Hepatocyte (in vitro differentiated cells): ENCODE data around the gene STARD5. TPM values are rescaled to one million over a fixed set of nuclear protein-coding genes. Genes with fewer than 3 reads are reported as not detected.
"Not testable (repeated sequence)": the region's sequence is repeated elsewhere in the genome, so short reads cannot be mapped to it uniquely, and the experiment has no call there.

Experiments
- DNase-seq: peaks from one replicate; pipeline ENCODE4 v3.0.0-alpha.2; 2016; ENCODE audit warnings: low spot score
- H2AFZ ChIP-seq: fragments of 200-600 bp; sonication (generic); 2 replicates; pipeline ENCODE4 v1.6.0; 2016; ENCODE audit warnings: antibody characterized with exemption, mild to moderate bottlenecking
- H3K27ac ChIP-seq: fragments of 200-600 bp; sonication (generic); 2 replicates; pipeline ENCODE4 v1.5.1; 2016; ENCODE audit warnings: mild to moderate bottlenecking
- H3K27me3 ChIP-seq: fragments of 200-600 bp; sonication (generic); 2 replicates; pipeline ENCODE4 v1.6.1; 2016
- H3K36me3 ChIP-seq: fragments of 200-600 bp; sonication (generic); replicated peaks from 2 replicates; pipeline ENCODE4 v1.5.1; 2016; ENCODE audit warnings: low read depth; ENCODE audit not compliant: insufficient read depth
- H3K4me1 ChIP-seq: fragments of 200-600 bp; sonication (generic); 2 replicates; pipeline ENCODE4 v1.5.1; 2016; ENCODE audit warnings: mild to moderate bottlenecking, moderate library complexity; ENCODE audit not compliant: insufficient read depth
- H3K4me2 ChIP-seq: fragments of 200-600 bp; sonication (generic); 2 replicates; pipeline ENCODE4 v1.6.0; 2016
- H3K4me3 ChIP-seq: fragments of 200-600 bp; sonication (generic); 2 replicates; pipeline ENCODE4 v1.5.1; 2016; ENCODE audit warnings: mild to moderate bottlenecking
- H3K79me2 ChIP-seq: fragments of 200-600 bp; sonication (generic); 2 replicates; pipeline ENCODE4 v1.6.0; 2017; ENCODE audit warnings: mild to moderate bottlenecking
- H3K9me2 ChIP-seq: fragments of 200-600 bp; sonication (generic); replicated peaks from 2 replicates; pipeline ENCODE4 v1.6.0; 2017; ENCODE audit warnings: mild to moderate bottlenecking; ENCODE audit not compliant: insufficient read depth
- H3K9me3 ChIP-seq: fragments of 200-600 bp; sonication (generic); 2 replicates; pipeline ENCODE4 v1.5.1; 2016; ENCODE audit warnings: low read depth, mild to moderate bottlenecking
- H4K20me1 ChIP-seq: fragments of 200-600 bp; sonication (generic); 2 replicates; pipeline ENCODE4 v1.6.0; 2016; ENCODE audit warnings: mild to moderate bottlenecking; ENCODE audit not compliant: insufficient read depth, poor library complexity, severe bottlenecking
- CTCF ChIP-seq: fragments of 200-600 bp; sonication (generic); IDR thresholded peaks from 2 replicates; pipeline ENCODE4 v1.5.1; 2016; ENCODE audit warnings: antibody characterized with exemption, mild to moderate bottlenecking; ENCODE audit not compliant: poor library complexity
- EZH2 ChIP-seq: fragments of 200-600 bp; sonication (generic); IDR thresholded peaks from 2 replicates; pipeline ENCODE4 v1.6.1; 2016; ENCODE audit warnings: antibody characterized with exemption, mild to moderate bottlenecking, borderline replicate concordance
- EZH2phosphoT487 ChIP-seq: fragments of 200-600 bp; sonication (generic); IDR thresholded peaks from one replicate; pipeline ENCODE4 v1.6.1; 2018; ENCODE audit warnings: antibody characterized with exemption, mild to moderate bottlenecking, low read depth, moderate library complexity; ENCODE audit not compliant: unreplicated experiment, severe bottlenecking
- WGBS: methylation state at CpG from one replicate; pipeline ENCODE4 v1.1.6; 2016; ENCODE audit warnings: low lambda C conversion rate; ENCODE audit errors: missing lambda C conversion rate; 5-methylcytosine and 5-hydroxymethylcytosine counted together
- polyA plus RNA-seq: library from polyadenylated mRNA; unstranded; fragments of >200 nt; fragmentation: Nextera tagmentation; extraction: Ambion mirVana; gene quantifications from 2 replicates; pipeline ENCODE4 v1.2.1, GENCODE V29; 2016
- total RNA-seq: library from RNA; depleted of rRNA; stranded (reverse); fragments of >200 nt; gene quantifications from 2 replicates; pipeline ENCODE4 v1.2.3, GENCODE V29; 2014

The STARD5 gene
- total and polyA plus RNA-seq, 2 experiments from 2014 or later = 7.2 to 13.7 TPM

- H2AFZ ChIP-seq = no peak overlapping the region
- no peak overlapping the region for H3K4me3 ChIP-seq
- TF ChIP-seq CTCF (no peak), EZH2 (no peak), EZH2phosphoT487 (no peak)
- 77% methylated on average over 6 of the region's 6 CpGs for WGBS
- no peaks in the 10 kb centered on the region for H3K4me1 ChIP-seq
- H3K4me2 ChIP-seq = no peak overlapping the region
- H4K20me1 ChIP-seq = no peaks in the 10 kb centered on the region
- DNase-seq = no peak
- H3K79me2 ChIP-seq = no peaks in the 10 kb centered on the region
- no peaks in the 10 kb centered on the region for H3K9me2 ChIP-seq
- no peaks in the 10 kb centered on the region for H3K9me3 ChIP-seq
- H3K27ac ChIP-seq = no peak overlapping the region
- H3K27me3 ChIP-seq = no peaks in the 10 kb centered on the region
- H3K36me3 ChIP-seq = peaks cover 3% of the 10 kb centered on the region
These were observed 33.3 kb upstream of the STARD5 start for GRCh38 chr15:81357180-81357686.

- DNase-seq = no peak
- Histone ChIP-seq H3K4me2 (no peak overlapping the region), H3K4me3 (no peak overlapping the region), H3K36me3 (peaks cover 3% of the 10 kb centered on the region), H4K20me1 (no peaks in the 10 kb centered on the region), H3K79me2 (no peaks in the 10 kb centered on the region), H3K27me3 (no peaks in the 10 kb centered on the region), H3K4me1 (no peaks in the 10 kb centered on the region), H3K9me2 (no peaks in the 10 kb centered on the region), H3K9me3 (no peaks in the 10 kb centered on the region), H2AFZ (no peak overlapping the region), H3K27ac (no peak overlapping the region)
- 80% methylated on average over 5 of the region's 5 CpGs for WGBS
- TF ChIP-seq EZH2 (no peak), CTCF (no peak), EZH2phosphoT487 (no peak)
These were observed 32.3 kb upstream of the STARD5 start for GRCh38 chr15:81356252-81356651.

DNA sequence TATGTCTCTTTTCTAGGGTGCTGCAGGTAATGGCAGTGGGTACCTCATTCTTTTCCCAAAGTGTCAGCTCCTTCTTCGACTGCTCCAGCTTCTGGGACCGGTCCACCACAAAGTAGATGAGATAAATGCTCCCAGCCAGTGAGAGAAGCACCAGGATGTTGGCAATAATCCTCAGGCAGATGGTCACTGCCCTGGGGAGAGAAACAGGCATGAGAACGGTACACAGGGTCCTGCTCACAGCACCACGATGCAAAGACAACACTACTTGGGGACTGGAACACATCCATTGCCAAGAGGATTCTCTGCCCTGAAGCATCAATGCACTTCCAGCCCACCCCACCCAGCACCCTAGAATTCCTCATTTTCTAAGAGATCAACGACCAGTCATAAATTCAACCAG lies 27.7 kb upstream of the STARD5 start:
- Histone ChIP-seq H4K20me1 (no peaks in the 10 kb centered on the region), H3K9me2 (no peaks in the 10 kb centered on the region), H2AFZ (no peak overlapping the region), H3K27me3 (no peaks in the 10 kb centered on the region), H3K4me2 (no peak overlapping the region), H3K36me3 (no peaks in the 10 kb centered on the region), H3K9me3 (no peaks in the 10 kb centered on the region), H3K4me3 (no peak overlapping the region), H3K27ac (no peak overlapping the region), H3K4me1 (no peaks in the 10 kb centered on the region), H3K79me2 (no peaks in the 10 kb centered on the region)
- TF ChIP-seq EZH2phosphoT487 = no peak
- no peak for TF ChIP-seq EZH2
- TF ChIP-seq CTCF = no peak
- 80% methylated on average over 5 of the region's 5 CpGs for WGBS
- DNase-seq = no peak

- no peaks in the 10 kb centered on the region for H3K9me2 ChIP-seq
- no peaks in the 10 kb centered on the region for H4K20me1 ChIP-seq
- H2AFZ ChIP-seq = no peak overlapping the region
- WGBS = 93% methylated on average over 3 of the region's 3 CpGs
- no peak overlapping the region for H3K4me2 ChIP-seq
- H3K36me3 ChIP-seq = no peaks in the 10 kb centered on the region
- H3K4me1 ChIP-seq = no peaks in the 10 kb centered on the region
- no peak overlapping the region for H3K27ac ChIP-seq
- TF ChIP-seq EZH2 (no peak), CTCF (no peak), EZH2phosphoT487 (no peak)
- no peaks in the 10 kb centered on the region for H3K9me3 ChIP-seq
- no peak for DNase-seq
- H3K4me3 ChIP-seq = no peak overlapping the region
- H3K27me3 ChIP-seq = no peaks in the 10 kb centered on the region
- no peaks in the 10 kb centered on the region for H3K79me2 ChIP-seq
These were observed 25.3 kb upstream of the STARD5 start for GRCh38 chr15:81349271-81349670.

GRCh38 chr15:81348691-81349090 lies 24.8 kb upstream of the STARD5 start:
- not testable (repeated sequence) for H3K4me2 ChIP-seq, H3K27me3 ChIP-seq, H4K20me1 ChIP-seq, H3K4me1 ChIP-seq, H3K9me3 ChIP-seq, H2AFZ ChIP-seq, H3K79me2 ChIP-seq, H3K27ac ChIP-seq, H3K4me3 ChIP-seq, H3K36me3 ChIP-seq, DNase-seq, H3K9me2 ChIP-seq
- WGBS = 92% methylated on average over 9 of the region's 11 CpGs
